ENCODE measurements around the gene RBM4.
"Not testable (repeated sequence)": the region's sequence is repeated elsewhere in the genome, so short reads cannot be mapped to it uniquely, and the experiment has no call there.

The RBM4 gene

DNA sequence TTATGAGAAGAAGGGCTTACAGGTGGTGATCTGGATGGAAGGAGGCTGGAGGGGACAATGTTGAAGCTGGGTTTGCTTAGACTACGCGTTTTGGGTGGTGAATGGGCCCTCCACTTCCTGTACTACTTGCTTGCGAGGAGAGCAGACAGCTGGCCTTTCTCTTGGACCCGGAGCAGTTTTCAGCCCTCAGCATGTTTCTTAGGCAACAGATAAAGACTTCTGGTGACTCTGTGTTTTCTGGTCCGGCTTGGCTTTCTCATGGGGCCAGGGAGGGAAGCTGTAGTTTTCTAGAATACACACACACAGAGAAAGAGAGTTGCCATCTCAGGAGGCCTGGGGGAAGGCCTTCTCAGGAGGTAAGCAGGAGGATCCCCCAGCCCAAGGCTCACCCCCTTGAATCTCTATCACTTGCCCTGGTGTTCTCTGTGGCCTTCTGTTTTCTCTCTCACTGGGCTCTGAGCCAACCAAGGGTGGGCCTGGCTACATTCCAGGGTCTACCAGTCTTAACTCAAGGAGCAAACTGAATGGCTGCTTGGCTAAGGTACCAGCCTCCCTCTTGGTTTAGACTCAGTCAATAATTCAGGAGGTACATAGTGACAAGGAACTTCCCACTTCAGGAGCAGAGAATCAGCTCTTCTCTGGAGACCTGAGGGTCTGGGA lies 43.1 kb upstream of the RBM4 start:
- no peak overlapping the region for H3K4me3 ChIP-seq (ENCODE audit: low read depth, low read length)
- TF ChIP-seq CTCF (IDR thresholded peaks at IDR 0.05; ENCODE audit: low read depth, low read length, missing control alignments): no peak
- DNase-seq (ENCODE audit: low read depth): no peak

DNA sequence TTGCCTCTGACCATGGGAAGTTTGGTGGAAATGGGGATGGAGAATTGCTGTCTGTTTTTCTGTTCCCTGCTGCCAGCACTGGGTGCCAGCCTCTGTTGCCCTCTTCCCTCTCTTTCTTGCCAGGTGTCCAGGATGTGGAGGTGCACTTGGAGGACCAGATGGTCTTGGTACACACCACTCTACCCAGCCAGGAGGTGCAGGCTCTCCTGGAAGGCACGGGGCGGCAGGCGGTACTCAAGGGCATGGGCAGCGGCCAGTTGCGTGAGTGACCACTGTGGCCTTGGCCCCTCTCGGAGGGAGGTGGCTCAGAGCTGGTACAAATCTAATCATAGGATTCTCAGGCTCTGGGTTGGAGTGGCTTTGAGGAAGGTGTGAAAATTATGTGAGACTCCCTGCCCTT lies 39.5 kb upstream of the RBM4 start:
- no peak for TF ChIP-seq CTCF (IDR thresholded peaks at IDR 0.05; ENCODE audit: low read depth, low read length, missing control alignments)
- DNase-seq (ENCODE audit: low read depth): no peak
- H3K4me3 ChIP-seq (ENCODE audit: low read depth, low read length): no peak overlapping the region

DNA sequence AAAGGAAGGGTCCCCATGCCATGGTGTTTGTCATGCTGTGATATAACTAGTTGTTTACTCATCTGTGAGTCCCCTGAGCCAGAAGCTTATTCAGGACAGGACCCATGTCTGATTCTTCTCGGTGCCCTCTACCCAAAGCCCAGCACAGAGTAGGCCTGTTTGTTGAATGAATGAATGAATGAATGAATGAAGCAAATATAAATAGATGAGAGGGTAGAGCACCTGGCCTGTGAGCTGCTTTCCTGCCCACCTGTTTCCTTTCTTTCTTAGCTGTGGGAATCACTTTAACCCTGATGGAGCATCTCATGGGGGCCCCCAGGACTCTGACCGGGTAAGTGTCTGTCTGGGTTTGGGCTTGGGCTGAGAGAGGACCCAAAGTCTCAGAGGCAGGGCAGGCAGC lies 38.3 kb upstream of the RBM4 start:
- DNase-seq (ENCODE audit: low read depth): no peak
- TF ChIP-seq CTCF (IDR thresholded peaks at IDR 0.05; ENCODE audit: low read depth, low read length, missing control alignments): no peak
- H3K4me3 ChIP-seq (ENCODE audit: low read depth, low read length): no peak overlapping the region

DNA sequence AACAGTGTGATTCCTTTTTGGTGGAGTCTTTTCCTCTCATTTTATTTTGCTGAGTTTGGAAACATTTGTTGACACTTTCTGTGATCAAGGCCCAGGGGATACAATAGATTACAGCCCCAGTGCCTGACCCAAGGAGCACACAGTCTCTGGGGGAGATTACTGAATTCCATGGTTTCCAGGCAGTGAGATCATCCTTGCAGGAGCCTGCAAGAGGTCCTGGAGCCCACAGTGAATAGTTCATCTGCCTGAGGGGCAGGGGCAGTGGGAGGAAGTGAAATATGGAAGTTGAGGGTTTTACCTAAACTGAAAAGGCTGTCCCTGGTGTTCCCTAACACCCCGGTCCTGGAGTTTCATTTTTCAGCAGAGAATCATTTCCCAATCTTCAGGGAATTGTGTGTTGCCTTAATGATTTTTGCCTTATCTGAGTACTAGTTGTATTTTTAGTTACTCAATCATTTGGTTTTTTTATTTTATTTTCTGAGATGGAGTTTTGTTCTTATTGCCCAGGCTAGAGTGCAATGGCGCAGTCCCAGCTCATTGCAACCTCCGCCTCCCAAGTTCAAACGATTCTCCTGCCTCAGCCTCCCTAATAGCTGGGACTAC lies 37.8 kb upstream of the RBM4 start:
- DNase-seq (ENCODE audit: low read depth): no peak
- no peak overlapping the region for H3K4me3 ChIP-seq (ENCODE audit: low read depth, low read length)
- no peak for TF ChIP-seq CTCF (IDR thresholded peaks at IDR 0.05; ENCODE audit: low read depth, low read length, missing control alignments)

DNA sequence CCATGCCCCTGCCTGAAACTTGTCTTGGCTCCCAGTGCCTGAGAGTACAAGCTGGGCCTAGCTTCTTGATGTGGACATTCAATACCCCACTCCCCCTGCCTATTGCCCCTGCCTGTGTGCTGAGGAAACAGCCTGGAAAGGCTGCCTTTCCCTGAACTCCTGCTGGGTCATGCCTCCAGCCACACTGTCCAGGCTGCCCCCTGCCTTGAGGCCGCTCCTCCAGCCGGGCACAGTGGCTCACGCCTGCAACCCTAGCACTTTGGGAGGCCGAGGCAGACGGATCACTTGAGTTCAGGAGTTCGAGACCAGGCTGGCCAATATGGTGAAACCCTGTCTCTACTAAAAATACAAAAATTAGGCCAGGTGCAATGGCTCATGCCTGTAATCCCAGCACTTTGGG lies 35.4 kb upstream of the RBM4 start:
- H3K4me3 ChIP-seq (ENCODE audit: low read depth, low read length): no peak overlapping the region
- TF ChIP-seq CTCF (IDR thresholded peaks at IDR 0.05; ENCODE audit: low read depth, low read length, missing control alignments): no peak
- no peak for DNase-seq (ENCODE audit: low read depth)

GRCh38 chr11:66604155-66604554 lies 34.3 kb upstream of the RBM4 start:
- no peak for TF ChIP-seq CTCF (IDR thresholded peaks at IDR 0.05; ENCODE audit: low read depth, low read length, missing control alignments)
- no peak overlapping the region for H3K4me3 ChIP-seq (ENCODE audit: low read depth, low read length)
- no peak for DNase-seq (ENCODE audit: low read depth)

GRCh38 chr11:66606608-66607007 lies 31.9 kb upstream of the RBM4 start:
- not testable (repeated sequence) for H3K4me3 ChIP-seq (ENCODE audit: low read depth, low read length); DNase-seq (ENCODE audit: low read depth)
